Tibial artery (tissue), 4 donors: ENCODE data around the gene SLIT3.
A peak's percentile ranks its signal among the peaks of the same experiment; 100 is the strongest.

Experiments used
- DNase-seq, 2 donors: peaks; one replicate each; pipeline ENCODE4 v3.0.0-alpha.2; 2019
- H3K27ac ChIP-seq, 2 donors: fragments of 200-600 bp; sonication (generic) in 1 of 2; 1 replicate in 1 of 2; 2 replicates in 1 of 2; pipeline ENCODE4 v1.5.1; 2018 to 2019; ENCODE audit warnings: mild to moderate bottlenecking in 1 of 2
- H3K27me3 ChIP-seq, 2 donors: fragments of 200-600 bp; sonication (generic) in 1 of 2; one replicate each; pipeline versions ENCODE4 v1.5.1 to v1.6.0; 2016 to 2019
- H3K36me3 ChIP-seq, 3 donors: fragments of 200-600 bp; sonication (generic) in 2 of 3; one replicate each; pipeline ENCODE4 v1.5.1; 2016 to 2019; ENCODE audit warnings: mild to moderate bottlenecking in 2 of 3
- H3K4me1 ChIP-seq, 4 donors: fragments of 200-600 bp; sonication (generic) in 2 of 4; 1 replicate in 3 of 4; 2 replicates in 1 of 4; pipeline ENCODE4 v1.5.1; 2016 to 2019
- H3K4me3 ChIP-seq, 2 donors: fragments of 200-600 bp; sonication (generic) in 1 of 2; 1 replicate in 1 of 2; 2 replicates in 1 of 2; pipeline ENCODE4 v1.5.1; 2018 to 2019; ENCODE audit warnings: mild to moderate bottlenecking in 2 of 2
- H3K9me3 ChIP-seq, 3 donors: fragments of 200-600 bp; sonication (generic) in 1 of 3; one replicate each; pipeline ENCODE4 v1.5.1; 2016 to 2019
- CTCF ChIP-seq, 2 experiments: fragments of 200-600 bp in 1 of 2; fragments of 450-650 bp in 1 of 2; IDR thresholded peaks; one replicate each; pipeline ENCODE4 v1.5.1; 2017 to 2019; ENCODE audit warnings: antibody characterized with exemption in 2 of 2, mild to moderate bottlenecking in 1 of 2, moderate library complexity in 1 of 2
- intact Hi-C: fragments of 100-400 bp; cut with DNase I; formaldehyde crosslinking; loops from one replicate; pipeline ENCODE4 v1.15.0; 2023; ENCODE audit warnings: low total_unique reads

SLIT3 gene

GRCh38 chr5:169072233-169072632 is 228.7 kb downstream of the SLIT3 start:
- intact Hi-C loops = no loop called here
- no peaks in the 10 kb centered on the region for H3K9me3 ChIP-seq
- H3K36me3 ChIP-seq = no peaks in the 10 kb centered on the region
- TF ChIP-seq CTCF (IDR thresholded peaks at IDR 0.05) = no peak
- no peak for DNase-seq
- no peaks in the 10 kb centered on the region for H3K27me3 ChIP-seq
- peaks cover 0 to 33% (median 15%) of the 10 kb centered on the region in 4 donors for H3K4me1 ChIP-seq
- H3K27ac ChIP-seq = no peak overlapping the region
- no peak overlapping the region for H3K4me3 ChIP-seq

GRCh38 chr5:169070413-169070812 is 230.5 kb downstream of the SLIT3 start:
- intact Hi-C loops = no loop called here
- no peak for TF ChIP-seq CTCF (IDR thresholded peaks at IDR 0.05)
- peak overlapping the region in 1 of 2 donors; percentile 2 for H3K27ac ChIP-seq

GRCh38 chr5:169067751-169068173 is 233.2 kb downstream of the SLIT3 start:
- Histone ChIP-seq H3K4me1 (peaks cover 0 to 72% (median 50%) of the 10 kb centered on the region in 4 donors), H3K27ac (peak overlapping the region; percentile 54 to 58)

More at GRCh38 chr5:169070413-169070812, 230.5 kb downstream of the SLIT3 start:
- Histone ChIP-seq H3K4me3 (no peak overlapping the region), H3K36me3 (no peaks in the 10 kb centered on the region), H3K9me3 (no peaks in the 10 kb centered on the region), H3K4me1 (peaks cover 0 to 45% (median 24%) of the 10 kb centered on the region in 4 donors), H3K27me3 (no peaks in the 10 kb centered on the region)
- DNase-seq = no peak

GRCh38 chr5:169065400-169065799 is 235.5 kb downstream of the SLIT3 start:
- no peaks in the 10 kb centered on the region for H3K36me3 ChIP-seq
- intact Hi-C loops = no loop called here
- H3K27me3 ChIP-seq = no peaks in the 10 kb centered on the region
- H3K9me3 ChIP-seq = no peaks in the 10 kb centered on the region
- TF ChIP-seq CTCF (IDR thresholded peaks at IDR 0.05) = no peak
- DNase-seq = no peak
- peaks cover 0 to 73% (median 46%) of the 10 kb centered on the region in 4 donors for H3K4me1 ChIP-seq
- H3K4me3 ChIP-seq = no peak overlapping the region
- H3K27ac ChIP-seq = peak overlapping the region; percentile 49 to 62

More at GRCh38 chr5:169067751-169068173, 233.2 kb downstream of the SLIT3 start:
- Histone ChIP-seq H3K27me3 (no peaks in the 10 kb centered on the region), H3K9me3 (no peaks in the 10 kb centered on the region), H3K4me3 (no peak overlapping the region), H3K36me3 (no peaks in the 10 kb centered on the region)
- intact Hi-C loops = no loop called here
- DNase-seq = no peak
- TF ChIP-seq CTCF (IDR thresholded peaks at IDR 0.05) = no peak

- Histone ChIP-seq H3K27me3 (no peaks in the 10 kb centered on the region), H3K4me1 (peaks cover 0 to 79% (median 44%) of the 10 kb centered on the region in 4 donors), H3K4me3 (no peak overlapping the region), H3K36me3 (no peaks in the 10 kb centered on the region), H3K27ac (peak overlapping the region; percentile 49 to 62), H3K9me3 (no peaks in the 10 kb centered on the region)
- TF ChIP-seq CTCF (IDR thresholded peaks at IDR 0.05) = no peak
- DNase-seq = no peak
- intact Hi-C loops = no loop called here
Observed at GRCh38 chr5:169064093-169064492, 236.8 kb downstream of the SLIT3 start.
